Measurements from ENCODE around the gene CBR1.

Gene CBR1

GRCh38 chr21:36080386-36080785 lies 10.6 kb downstream of the CBR1 start:
- Histone ChIP-seq H3K18ac (ENCODE audit: low read length) (no peak overlapping the region), H2AK5ac (ENCODE audit: low read depth, low read length) (no peak overlapping the region), H3K79me1 (ENCODE audit: low read depth, low read length) (no peaks in the 10 kb centered on the region), H2AFZ (ENCODE audit: low read length) (no peak overlapping the region), H3K4me1 (ENCODE audit: control insufficient read depth in 2 of 2, insufficient read depth in 1 of 2, low read depth in 1 of 2, low read length in 2 of 2) (no peaks in the 10 kb centered on the region), H3K36me3 (replicated peaks in 1 of 2; ENCODE audit: control insufficient read depth in 2 of 2, insufficient read depth in 2 of 2, low read length in 2 of 2) (no peaks in the 10 kb centered on the region), H2BK5ac (ENCODE audit: low read length) (no peak overlapping the region), H2BK120ac (ENCODE audit: low read depth, low read length) (no peak overlapping the region), H3K4me3 (ENCODE audit: low read length in 2 of 2) (no peak overlapping the region), H2BK15ac (ENCODE audit: low read length) (no peak overlapping the region), H4K91ac (ENCODE audit: low read depth, low read length, poor library complexity) (no peak overlapping the region), H4K8ac (ENCODE audit: low read depth, low read length) (no peak overlapping the region), H3K4me2 (ENCODE audit: insufficient read depth, low read length, poor library complexity, severe bottlenecking) (no peak overlapping the region), H2BK12ac (ENCODE audit: low read length) (no peak overlapping the region), H3K27ac (replicated peaks; ENCODE audit: low read length) (no peak overlapping the region), H3K27me3 (ENCODE audit: control insufficient read depth in 3 of 3, insufficient read depth in 3 of 3, low read depth in 1 of 3, low read length in 3 of 3) (peaks cover 0 to 22% (median 0%) of the 10 kb centered on the region in 3 experiments), H3K9ac (ENCODE audit: low read depth, low read length, poor library complexity) (no peak overlapping the region), H3K14ac (ENCODE audit: low read length) (no peak overlapping the region), H3K9me3 (replicated peaks in 1 of 2; ENCODE audit: control insufficient read depth in 2 of 2, insufficient read depth in 1 of 2, low read depth in 1 of 2, low read length in 2 of 2) (no peaks in the 10 kb centered on the region), H3K4ac (ENCODE audit: low read length) (no peak overlapping the region), H3K23ac (ENCODE audit: low read depth, low read length, poor library complexity) (no peak overlapping the region)
- no peak for DNase-seq (ENCODE audit: low spot score)
- no CpG with 5 or more reads among the region's 1 CpG for WGBS, 2 donors (ENCODE audit: extremely low coverage in 2 of 2, insufficient read length in 2 of 2, insufficient replicate concordance in 1 of 2)

- Histone ChIP-seq H3K79me1 (ENCODE audit: low read depth, low read length) (no peaks in the 10 kb centered on the region), H3K27ac (replicated peaks; ENCODE audit: low read length) (no peak overlapping the region), H3K27me3 (ENCODE audit: control insufficient read depth in 3 of 3, insufficient read depth in 3 of 3, low read depth in 1 of 3, low read length in 3 of 3) (peaks cover 0 to 15% (median 0%) of the 10 kb centered on the region in 3 experiments), H3K9me3 (replicated peaks in 1 of 2; ENCODE audit: control insufficient read depth in 2 of 2, insufficient read depth in 1 of 2, low read depth in 1 of 2, low read length in 2 of 2) (no peaks in the 10 kb centered on the region), H4K8ac (ENCODE audit: low read depth, low read length) (no peak overlapping the region), H3K18ac (ENCODE audit: low read length) (no peak overlapping the region), H3K4me2 (ENCODE audit: insufficient read depth, low read length, poor library complexity, severe bottlenecking) (no peak overlapping the region), H3K4ac (ENCODE audit: low read length) (no peak overlapping the region), H3K4me1 (ENCODE audit: control insufficient read depth in 2 of 2, insufficient read depth in 1 of 2, low read depth in 1 of 2, low read length in 2 of 2) (no peaks in the 10 kb centered on the region), H2BK12ac (ENCODE audit: low read length) (no peak overlapping the region), H3K23ac (ENCODE audit: low read depth, low read length, poor library complexity) (no peak overlapping the region), H2BK120ac (ENCODE audit: low read depth, low read length) (no peak overlapping the region), H2AK5ac (ENCODE audit: low read depth, low read length) (no peak overlapping the region), H3K14ac (ENCODE audit: low read length) (no peak overlapping the region), H4K91ac (ENCODE audit: low read depth, low read length, poor library complexity) (no peak overlapping the region), H3K9ac (ENCODE audit: low read depth, low read length, poor library complexity) (no peak overlapping the region), H2BK5ac (ENCODE audit: low read length) (no peak overlapping the region), H2BK15ac (ENCODE audit: low read length) (no peak overlapping the region), H3K36me3 (replicated peaks in 1 of 2; ENCODE audit: control insufficient read depth in 2 of 2, insufficient read depth in 2 of 2, low read length in 2 of 2) (no peaks in the 10 kb centered on the region), H3K4me3 (ENCODE audit: low read length in 2 of 2) (no peak overlapping the region), H2AFZ (ENCODE audit: low read length) (no peak overlapping the region)
- no CpG with 5 or more reads among the region's 3 CpGs for WGBS, 2 donors (ENCODE audit: extremely low coverage in 2 of 2, insufficient read length in 2 of 2, insufficient replicate concordance in 1 of 2)
- DNase-seq (ENCODE audit: low spot score), result no peak
Measured at GRCh38 chr21:36082237-36082664, 12.4 kb downstream of the CBR1 start.

GRCh38 chr21:36087362-36088138 lies 17.7 kb downstream of the CBR1 start:
- WGBS, 2 donors (ENCODE audit: extremely low coverage in 2 of 2, insufficient read length in 2 of 2, insufficient replicate concordance in 1 of 2), result no CpG with 5 or more reads among the region's 6 CpGs
- H4K91ac ChIP-seq (ENCODE audit: low read depth, low read length, poor library complexity), result no peak overlapping the region

GRCh38 chr21:36089946-36090345 lies 20.1 kb downstream of the CBR1 start:
- H3K9me3 ChIP-seq (replicated peaks in 1 of 2; ENCODE audit: control insufficient read depth in 2 of 2, insufficient read depth in 1 of 2, low read depth in 1 of 2, low read length in 2 of 2), result peaks cover 0 to 4% of the 10 kb centered on the region in 2 donors
- no peak overlapping the region for H2BK12ac ChIP-seq (ENCODE audit: low read length)
- H3K27me3 ChIP-seq (ENCODE audit: control insufficient read depth in 3 of 3, insufficient read depth in 3 of 3, low read depth in 1 of 3, low read length in 3 of 3), result no peaks in the 10 kb centered on the region
- no peak overlapping the region for H4K8ac ChIP-seq (ENCODE audit: low read depth, low read length)
- no peak overlapping the region for H3K4me3 ChIP-seq (ENCODE audit: low read length in 2 of 2)
- no peak overlapping the region for H3K23ac ChIP-seq (ENCODE audit: low read depth, low read length, poor library complexity)
- H3K27ac ChIP-seq (replicated peaks; ENCODE audit: low read length), result no peak overlapping the region
- H3K79me1 ChIP-seq (ENCODE audit: low read depth, low read length), result no peaks in the 10 kb centered on the region
- H2BK120ac ChIP-seq (ENCODE audit: low read depth, low read length), result no peak overlapping the region
- no peak overlapping the region for H3K14ac ChIP-seq (ENCODE audit: low read length)
- no peak overlapping the region for H3K4ac ChIP-seq (ENCODE audit: low read length)
- H2BK5ac ChIP-seq (ENCODE audit: low read length), result no peak overlapping the region
- no peak overlapping the region for H2AFZ ChIP-seq (ENCODE audit: low read length)
- no CpG with 5 or more reads among the region's 3 CpGs for WGBS, 2 donors (ENCODE audit: extremely low coverage in 2 of 2, insufficient read length in 2 of 2, insufficient replicate concordance in 1 of 2)
- no peak overlapping the region for H4K91ac ChIP-seq (ENCODE audit: low read depth, low read length, poor library complexity)
- no peak overlapping the region for H3K18ac ChIP-seq (ENCODE audit: low read length)
- H2BK15ac ChIP-seq (ENCODE audit: low read length), result no peak overlapping the region
- H3K4me2 ChIP-seq (ENCODE audit: insufficient read depth, low read length, poor library complexity, severe bottlenecking), result no peak overlapping the region
- no peak for DNase-seq (ENCODE audit: low spot score)
- no peaks in the 10 kb centered on the region for H3K36me3 ChIP-seq (replicated peaks in 1 of 2; ENCODE audit: control insufficient read depth in 2 of 2, insufficient read depth in 2 of 2, low read length in 2 of 2)
- H2AK5ac ChIP-seq (ENCODE audit: low read depth, low read length), result no peak overlapping the region
- no peak overlapping the region for H3K9ac ChIP-seq (ENCODE audit: low read depth, low read length, poor library complexity)
- H3K4me1 ChIP-seq (ENCODE audit: control insufficient read depth in 2 of 2, insufficient read depth in 1 of 2, low read depth in 1 of 2, low read length in 2 of 2), result no peaks in the 10 kb centered on the region

More at GRCh38 chr21:36087362-36088138, 17.7 kb downstream of the CBR1 start:
- H4K8ac ChIP-seq (ENCODE audit: low read depth, low read length), result no peak overlapping the region
- no peak for DNase-seq (ENCODE audit: low spot score)
- H3K23ac ChIP-seq (ENCODE audit: low read depth, low read length, poor library complexity), result no peak overlapping the region
- H3K4ac ChIP-seq (ENCODE audit: low read length), result no peak overlapping the region
- H3K4me1 ChIP-seq (ENCODE audit: control insufficient read depth in 2 of 2, insufficient read depth in 1 of 2, low read depth in 1 of 2, low read length in 2 of 2), result no peaks in the 10 kb centered on the region
- no peak overlapping the region for H2BK12ac ChIP-seq (ENCODE audit: low read length)
- H3K4me3 ChIP-seq (ENCODE audit: low read length in 2 of 2), result no peak overlapping the region
- no peak overlapping the region for H2BK15ac ChIP-seq (ENCODE audit: low read length)
- H3K9ac ChIP-seq (ENCODE audit: low read depth, low read length, poor library complexity), result no peak overlapping the region
- no peaks in the 10 kb centered on the region for H3K79me1 ChIP-seq (ENCODE audit: low read depth, low read length)
- no peaks in the 10 kb centered on the region for H3K27me3 ChIP-seq (ENCODE audit: control insufficient read depth in 3 of 3, insufficient read depth in 3 of 3, low read depth in 1 of 3, low read length in 3 of 3)
- H2BK120ac ChIP-seq (ENCODE audit: low read depth, low read length), result no peak overlapping the region
- no peak overlapping the region for H2BK5ac ChIP-seq (ENCODE audit: low read length)
- H3K14ac ChIP-seq (ENCODE audit: low read length), result no peak overlapping the region
- H3K18ac ChIP-seq (ENCODE audit: low read length), result no peak overlapping the region
- H3K27ac ChIP-seq (replicated peaks; ENCODE audit: low read length), result no peak overlapping the region
- no peak overlapping the region for H2AFZ ChIP-seq (ENCODE audit: low read length)
- H3K9me3 ChIP-seq (replicated peaks in 1 of 2; ENCODE audit: control insufficient read depth in 2 of 2, insufficient read depth in 1 of 2, low read depth in 1 of 2, low read length in 2 of 2), result no peaks in the 10 kb centered on the region
- H3K4me2 ChIP-seq (ENCODE audit: insufficient read depth, low read length, poor library complexity, severe bottlenecking), result no peak overlapping the region
- no peak overlapping the region for H2AK5ac ChIP-seq (ENCODE audit: low read depth, low read length)
- no peaks in the 10 kb centered on the region for H3K36me3 ChIP-seq (replicated peaks in 1 of 2; ENCODE audit: control insufficient read depth in 2 of 2, insufficient read depth in 2 of 2, low read length in 2 of 2)
